ENCODE results near the gene OPCML.

DNA sequence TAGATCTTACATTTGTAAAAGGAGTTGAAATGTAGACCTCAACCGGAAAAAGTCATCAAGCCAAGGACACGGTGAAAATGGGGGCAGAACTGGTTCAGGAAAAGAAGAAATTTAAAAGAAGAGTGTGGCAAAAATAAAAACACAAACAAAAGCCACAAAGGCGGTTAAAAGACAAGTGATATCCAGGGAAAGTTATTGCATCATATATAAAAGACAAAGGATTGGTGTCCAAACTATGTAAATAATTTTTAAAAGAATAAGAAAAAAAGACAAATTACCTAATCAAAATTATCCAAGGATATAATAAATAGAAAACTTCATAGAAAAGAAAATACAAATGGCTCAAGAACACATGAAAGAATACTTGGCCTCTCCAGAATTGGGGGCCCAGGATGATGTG lies 45.1 kb upstream of the OPCML start:
- TF ChIP-seq, protein P1, sequence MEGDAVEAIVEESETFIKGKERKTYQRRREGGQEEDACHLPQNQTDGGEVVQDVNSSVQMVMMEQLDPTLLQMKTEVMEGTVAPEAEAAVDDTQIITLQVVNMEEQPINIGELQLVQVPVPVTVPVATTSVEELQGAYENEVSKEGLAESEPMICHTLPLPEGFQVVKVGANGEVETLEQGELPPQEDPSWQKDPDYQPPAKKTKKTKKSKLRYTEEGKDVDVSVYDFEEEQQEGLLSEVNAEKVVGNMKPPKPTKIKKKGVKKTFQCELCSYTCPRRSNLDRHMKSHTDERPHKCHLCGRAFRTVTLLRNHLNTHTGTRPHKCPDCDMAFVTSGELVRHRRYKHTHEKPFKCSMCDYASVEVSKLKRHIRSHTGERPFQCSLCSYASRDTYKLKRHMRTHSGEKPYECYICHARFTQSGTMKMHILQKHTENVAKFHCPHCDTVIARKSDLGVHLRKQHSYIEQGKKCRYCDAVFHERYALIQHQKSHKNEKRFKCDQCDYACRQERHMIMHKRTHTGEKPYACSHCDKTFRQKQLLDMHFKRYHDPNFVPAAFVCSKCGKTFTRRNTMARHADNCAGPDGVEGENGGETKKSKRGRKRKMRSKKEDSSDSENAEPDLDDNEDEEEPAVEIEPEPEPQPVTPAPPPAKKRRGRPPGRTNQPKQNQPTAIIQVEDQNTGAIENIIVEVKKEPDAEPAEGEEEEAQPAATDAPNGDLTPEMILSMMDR (conservative IDR thresholded peaks at IDR 0.05): no peak
- no peak for TF ChIP-seq EZH2 (IDR thresholded peaks at IDR 0.05; ENCODE audit: low read depth)

All from PC-9 (cell line).